Loucy (cell line): ENCODE measurements around the gene LMF1.

Experiments used
- EZH2phosphoT487 ChIP-seq: fragments of 200-600 bp; IDR thresholded peaks from 2 replicates; pipeline ENCODE4 v1.6.1; 2018; ENCODE audit warnings: antibody characterized with exemption, mild to moderate bottlenecking, moderate library complexity, borderline replicate concordance
- TF ChIP-seq, protein P1 (sequence below): fragments of 200-600 bp; sonication (generic); conservative IDR thresholded peaks from 2 replicates; pipeline ENCODE4 v1.5.1; 2014; ENCODE audit warnings: mild to moderate bottlenecking, antibody characterized with exemption, low read length

DNA sequence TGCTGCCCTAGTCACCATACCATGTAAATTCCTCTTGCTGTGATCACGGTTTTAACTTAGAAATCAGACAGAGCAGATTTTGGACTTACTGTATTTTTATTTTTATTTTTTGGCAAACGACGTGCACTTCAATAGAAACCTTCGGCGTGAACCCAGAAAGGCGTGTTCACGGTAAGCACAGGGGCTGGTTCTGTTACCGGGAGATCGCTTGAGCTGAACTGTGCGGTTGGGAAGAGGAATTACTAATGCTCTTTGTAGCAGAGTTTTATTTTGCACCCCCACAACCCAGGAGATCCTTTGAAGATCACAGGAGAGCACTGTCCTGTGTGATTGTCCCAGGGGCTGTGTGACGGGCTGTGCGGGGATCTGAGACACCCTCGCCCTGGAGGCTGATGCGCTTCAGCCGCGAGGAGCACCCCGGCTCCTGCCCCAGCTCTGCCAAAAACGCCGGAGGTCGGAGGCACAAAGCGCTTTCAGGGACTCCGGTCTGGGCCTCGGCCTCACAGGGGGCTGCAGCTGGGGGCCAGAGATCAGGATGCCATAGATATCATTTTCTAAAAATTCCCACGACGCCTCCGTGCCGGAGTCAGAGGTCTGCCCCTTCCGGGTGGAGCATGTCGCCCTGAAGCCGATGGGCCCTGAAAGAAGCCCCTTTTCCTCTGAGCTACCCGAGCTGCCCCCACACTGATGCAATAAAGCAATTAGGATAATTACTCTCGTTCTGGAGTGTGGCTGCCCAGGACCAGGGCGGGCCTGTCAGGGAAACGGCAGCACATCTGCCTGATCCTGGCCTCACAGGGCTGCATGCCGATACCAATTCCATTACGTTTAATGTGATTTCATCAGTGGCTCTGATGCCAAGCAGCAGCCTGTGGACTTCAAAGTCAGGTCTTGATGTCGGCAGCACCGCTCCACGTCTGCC is 71.8 kb downstream of the LMF1 start:
- TF ChIP-seq, protein P1, sequence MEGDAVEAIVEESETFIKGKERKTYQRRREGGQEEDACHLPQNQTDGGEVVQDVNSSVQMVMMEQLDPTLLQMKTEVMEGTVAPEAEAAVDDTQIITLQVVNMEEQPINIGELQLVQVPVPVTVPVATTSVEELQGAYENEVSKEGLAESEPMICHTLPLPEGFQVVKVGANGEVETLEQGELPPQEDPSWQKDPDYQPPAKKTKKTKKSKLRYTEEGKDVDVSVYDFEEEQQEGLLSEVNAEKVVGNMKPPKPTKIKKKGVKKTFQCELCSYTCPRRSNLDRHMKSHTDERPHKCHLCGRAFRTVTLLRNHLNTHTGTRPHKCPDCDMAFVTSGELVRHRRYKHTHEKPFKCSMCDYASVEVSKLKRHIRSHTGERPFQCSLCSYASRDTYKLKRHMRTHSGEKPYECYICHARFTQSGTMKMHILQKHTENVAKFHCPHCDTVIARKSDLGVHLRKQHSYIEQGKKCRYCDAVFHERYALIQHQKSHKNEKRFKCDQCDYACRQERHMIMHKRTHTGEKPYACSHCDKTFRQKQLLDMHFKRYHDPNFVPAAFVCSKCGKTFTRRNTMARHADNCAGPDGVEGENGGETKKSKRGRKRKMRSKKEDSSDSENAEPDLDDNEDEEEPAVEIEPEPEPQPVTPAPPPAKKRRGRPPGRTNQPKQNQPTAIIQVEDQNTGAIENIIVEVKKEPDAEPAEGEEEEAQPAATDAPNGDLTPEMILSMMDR = no peak
- no peak for TF ChIP-seq EZH2phosphoT487
